GM12801 (cell line): Measurements from ENCODE around the gene COX7A2L.

Source experiments
- CTCF ChIP-seq: IDR thresholded peaks from one replicate; pipeline ENCODE4 v1.5.1; 2011; ENCODE audit warnings: control low read depth; ENCODE audit not compliant: insufficient read length; ENCODE audit errors: extremely low read depth

COX7A2L gene

GRCh38 chr2:42303252-42303651 is 57.8 kb downstream of the COX7A2L start:
- TF ChIP-seq CTCF: no peak

- TF ChIP-seq CTCF: no peak
Measured at GRCh38 chr2:42300527-42300926, 60.5 kb downstream of the COX7A2L start.
